Endothelial cell of umbilical vein (primary cell): ENCODE data around the gene CNPY1. TPM values are rescaled to one million over a fixed set of nuclear protein-coding genes. Genes with fewer than 3 reads are reported as not detected.

Experiments used
- BruUV-seq: library from RNA; stranded (reverse); fragments of 400-500 nt; replicated peaks from 2 replicates; lab custom pipeline; 2021; lab: Mats Ljungman, UMichigan
- CTCF ChIA-PET: fragments of 300-600, 350-600 bp; sonication (Branson Sonifier 250); formaldehyde crosslinking; loops from one replicate; lab custom pipeline; 2021; ENCODE audit warnings: antibody characterized with exemption, inconsistent platforms; lab: Charles Lee
- POLR2A ChIA-PET: fragments of 300-600, 350-600 bp; sonication (Branson Sonifier 250); formaldehyde crosslinking; loops from one replicate; lab custom pipeline; 2021; ENCODE audit warnings: antibody characterized with exemption, inconsistent platforms; lab: Charles Lee
- DNase-seq: peaks from one replicate; pipeline ENCODE4 v3.0.0-alpha.2; 2011; ENCODE audit warnings: low read depth, low spot score
- FAIRE-seq: peaks from 2 replicates; lab custom pipeline; 2011; peaks lifted over from hg19 to GRCh38; lab: Jason Lieb, UNC
- H2AFZ ChIP-seq: 2 replicates; pipeline ENCODE4 v1.6.0; 2012; ENCODE audit warnings: low read depth, low read length, control low read depth, inconsistent platforms
- H3K27ac ChIP-seq: 2 replicates; pipeline ENCODE4 v1.5.1; 2011; ENCODE audit warnings: low read depth, mild to moderate bottlenecking, control low read depth, low read length, moderate library complexity; ENCODE audit not compliant: insufficient read depth
- H3K27me3 ChIP-seq, 2 experiments: 2 replicates each; pipeline versions ENCODE4 v1.6.0 to v1.6.1; 2011; ENCODE audit warnings: low read length in 2 of 2, mixed read lengths in 1 of 2; ENCODE audit not compliant: control insufficient read depth in 2 of 2, insufficient read depth in 2 of 2
- H3K36me3 ChIP-seq, 2 experiments: 2 replicates in 1 of 2; 3 replicates in 1 of 2; pipeline ENCODE4 v1.5.1; 2011; ENCODE audit warnings: low read length in 2 of 2, mild to moderate bottlenecking in 1 of 2, moderate library complexity in 1 of 2; ENCODE audit not compliant: control insufficient read depth in 2 of 2, insufficient read depth in 2 of 2; ENCODE audit errors: extremely low read depth in 1 of 2
- H3K4me1 ChIP-seq: 3 replicates; pipeline ENCODE4 v1.5.1; 2011; ENCODE audit warnings: mild to moderate bottlenecking, low read length; ENCODE audit not compliant: control insufficient read depth, insufficient read depth; ENCODE audit errors: extremely low read depth
- H3K4me2 ChIP-seq: 2 replicates; pipeline ENCODE4 v1.6.1; 2011; ENCODE audit warnings: low read length, control low read depth, mixed read lengths; ENCODE audit not compliant: insufficient read depth
- H3K4me3 ChIP-seq, 3 experiments: fragments of 200-600 bp in 1 of 3; sonication (generic), shearing (Covaris generic) in 1 of 3; replicated peaks in 1 of 3; 2 replicates each; pipeline ENCODE4 v1.5.1; 2011 to 2016; ENCODE audit warnings: control low read depth in 3 of 3, low read length in 3 of 3, mild to moderate bottlenecking in 2 of 3, inconsistent platforms in 1 of 3, low read depth in 1 of 3, moderate library complexity in 1 of 3; ENCODE audit not compliant: insufficient read depth in 1 of 3
- H3K79me2 ChIP-seq: 2 replicates; pipeline ENCODE4 v1.6.0; 2012; ENCODE audit warnings: low read length, inconsistent platforms; ENCODE audit not compliant: control insufficient read depth, insufficient read depth
- H3K9ac ChIP-seq: replicated peaks from 2 replicates; pipeline ENCODE3; 2011; ENCODE audit warnings: low read length, control low read depth; ENCODE audit not compliant: insufficient read depth; ENCODE audit errors: extremely low read depth
- H3K9me1 ChIP-seq: replicated peaks from 3 replicates; pipeline ENCODE4 v1.6.0; 2011; ENCODE audit warnings: mild to moderate bottlenecking, low read length; ENCODE audit not compliant: control insufficient read depth, insufficient read depth; ENCODE audit errors: extremely low read depth
- H3K9me3 ChIP-seq: replicated peaks from 2 replicates; pipeline ENCODE4 v1.5.1; 2012; ENCODE audit warnings: low read length, inconsistent platforms; ENCODE audit not compliant: control insufficient read depth, insufficient read depth
- H4K20me1 ChIP-seq: replicated peaks from 2 replicates; pipeline ENCODE3; 2011; ENCODE audit warnings: mild to moderate bottlenecking, low read length; ENCODE audit not compliant: control insufficient read depth, insufficient read depth; ENCODE audit errors: extremely low read depth
- EZH2 ChIP-seq: IDR thresholded peaks from 2 replicates; pipeline ENCODE4 v1.6.1; 2012; ENCODE audit warnings: borderline replicate concordance, low read depth, mild to moderate bottlenecking, moderate library complexity, low read length, inconsistent platforms; ENCODE audit not compliant: severe bottlenecking
- FOS ChIP-seq: IDR thresholded peaks from 2 replicates; pipeline ENCODE4 v1.6.1; 2011; ENCODE audit warnings: mild to moderate bottlenecking, low read length, moderate library complexity, borderline replicate concordance; ENCODE audit not compliant: insufficient read depth
- GATA2 ChIP-seq: IDR thresholded peaks from 2 replicates; pipeline ENCODE4 v1.7.0; 2011; ENCODE audit warnings: low read depth, mild to moderate bottlenecking, moderate library complexity, mixed read lengths, low read length; ENCODE audit not compliant: insufficient read length, insufficient read depth
- JUN ChIP-seq: IDR thresholded peaks from 2 replicates; pipeline ENCODE4 v1.6.1; 2011; ENCODE audit warnings: borderline replicate concordance, low read depth; ENCODE audit not compliant: insufficient read length, insufficient read depth
- POLR2A ChIP-seq: IDR thresholded peaks from 2 replicates; pipeline ENCODE4 v1.6.1; 2012; ENCODE audit warnings: low read depth, mild to moderate bottlenecking, control low read depth, low read length
- POLR2AphosphoS5 ChIP-seq: IDR thresholded peaks from 2 replicates; pipeline ENCODE4 v1.6.1; 2012; ENCODE audit warnings: low read depth, mild to moderate bottlenecking, control low read depth, low read length, moderate library complexity; ENCODE audit not compliant: insufficient read depth
- dilution Hi-C: fragments of 300-500 bp; cut with MboI; formaldehyde crosslinking; loops from one replicate; pipeline ENCODE4 v1.15.0; 2019; ENCODE audit warnings: low sequenced_read_pairs; ENCODE audit not compliant: extremely low pct_ligation_motif_present
- intact Hi-C: fragments of 100-400 bp; cut with micrococcal nuclease; formaldehyde crosslinking; loops from one replicate; pipeline ENCODE4 v1.10.0; 2022
- polyA plus RNA-seq, 4 experiments: library from polyadenylated mRNA; depleted of rRNA in 3 of 4; stranded (reverse) in 3 of 4; unstranded in 1 of 4; fragments of >200 nt; gene quantifications; 2 replicates each; pipeline versions ENCODE4 v1.2.1 to v1.2.3, GENCODE V29; 2011 to 2012; ENCODE audit warnings: missing spikeins in 1 of 4
- total RNA-seq: library from RNA; stranded (reverse); gene quantifications from 2 replicates; pipeline ENCODE4 v1.2.3, GENCODE V29; 2021
- TF ChIP-seq, protein P1 (sequence below), 2 donors: IDR thresholded peaks; 1 replicate in 1 of 2; 2 replicates in 1 of 2; pipeline ENCODE4 v1.5.1; 2011; ENCODE audit warnings: low read length in 2 of 2, mild to moderate bottlenecking in 2 of 2, moderate library complexity in 2 of 2, control low read depth in 1 of 2, inconsistent platforms in 1 of 2, low read depth in 1 of 2; ENCODE audit not compliant: insufficient read depth in 1 of 2; ENCODE audit errors: extremely low read depth in 1 of 2

CNPY1 gene
- total and polyA plus RNA-seq, 2 donors (not counting 3 experiments of a cell fraction or from before 2014, with no cell fraction given), result not detected

DNA sequence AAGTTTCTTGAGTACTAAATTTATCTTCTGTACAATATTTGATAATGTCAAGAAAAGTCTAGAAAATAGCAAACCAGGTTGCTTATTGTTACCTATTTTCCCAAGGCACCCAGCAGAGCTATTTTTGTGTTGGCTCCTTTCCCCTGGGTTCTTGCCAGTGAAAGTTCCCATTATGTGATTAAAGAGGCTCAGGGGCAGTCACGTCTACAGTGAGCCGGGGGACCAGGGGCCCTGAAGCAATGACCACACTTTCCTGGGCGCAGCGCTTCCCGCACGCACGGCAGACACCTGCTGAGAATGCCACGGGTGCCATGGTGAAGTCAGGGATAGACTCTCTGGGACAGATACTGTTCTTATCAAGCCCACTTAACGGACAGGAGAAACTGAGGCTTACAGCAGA, 10.4 kb upstream of the CNPY1 start:
- Histone ChIP-seq H3K4me1 (no peaks in the 10 kb centered on the region), H3K27ac (no peak overlapping the region), H3K4me2 (no peak overlapping the region), H2AFZ (no peak overlapping the region), H3K9ac (no peak overlapping the region), H4K20me1 (no peaks in the 10 kb centered on the region), H3K4me3 (no peak overlapping the region), H3K79me2 (no peaks in the 10 kb centered on the region), H3K9me3 (no peaks in the 10 kb centered on the region), H3K9me1 (no peaks in the 10 kb centered on the region), H3K27me3 (no peaks in the 10 kb centered on the region), H3K36me3 (no peaks in the 10 kb centered on the region)
- intact Hi-C loops, result no loop called here
- dilution Hi-C loops, result no loop called here
- no peak for FAIRE-seq
- DNase-seq, result no peak
- TF ChIP-seq FOS, result no peak
- TF ChIP-seq GATA2, result no peak
- TF ChIP-seq, protein P1, sequence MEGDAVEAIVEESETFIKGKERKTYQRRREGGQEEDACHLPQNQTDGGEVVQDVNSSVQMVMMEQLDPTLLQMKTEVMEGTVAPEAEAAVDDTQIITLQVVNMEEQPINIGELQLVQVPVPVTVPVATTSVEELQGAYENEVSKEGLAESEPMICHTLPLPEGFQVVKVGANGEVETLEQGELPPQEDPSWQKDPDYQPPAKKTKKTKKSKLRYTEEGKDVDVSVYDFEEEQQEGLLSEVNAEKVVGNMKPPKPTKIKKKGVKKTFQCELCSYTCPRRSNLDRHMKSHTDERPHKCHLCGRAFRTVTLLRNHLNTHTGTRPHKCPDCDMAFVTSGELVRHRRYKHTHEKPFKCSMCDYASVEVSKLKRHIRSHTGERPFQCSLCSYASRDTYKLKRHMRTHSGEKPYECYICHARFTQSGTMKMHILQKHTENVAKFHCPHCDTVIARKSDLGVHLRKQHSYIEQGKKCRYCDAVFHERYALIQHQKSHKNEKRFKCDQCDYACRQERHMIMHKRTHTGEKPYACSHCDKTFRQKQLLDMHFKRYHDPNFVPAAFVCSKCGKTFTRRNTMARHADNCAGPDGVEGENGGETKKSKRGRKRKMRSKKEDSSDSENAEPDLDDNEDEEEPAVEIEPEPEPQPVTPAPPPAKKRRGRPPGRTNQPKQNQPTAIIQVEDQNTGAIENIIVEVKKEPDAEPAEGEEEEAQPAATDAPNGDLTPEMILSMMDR (IDR thresholded peaks at IDR 0.05; ENCODE audit: extremely low read depth in 1 of 2, insufficient read depth in 1 of 2, low read depth in 1 of 2, low read length in 2 of 2), result no peak
- TF ChIP-seq POLR2A, result no peak
- TF ChIP-seq POLR2AphosphoS5, result no peak
- no peak for TF ChIP-seq JUN
- no peak for TF ChIP-seq EZH2
- POLR2A ChIA-PET, result no interaction called here
- no TSS peak for BruUV-seq
- CTCF ChIA-PET, result no interaction called here
